Prostate gland (tissue), 2 donors: ENCODE data around the gene MB21D2. TPM values are rescaled to one million over a fixed set of nuclear protein-coding genes. Genes with fewer than 3 reads are reported as not detected.
A peak's percentile ranks its signal among the peaks of the same experiment; 100 is the strongest.

Experiments used
- DNase-seq: peaks from one replicate; pipeline ENCODE4 v3.0.0-alpha.2; 2019; ENCODE audit warnings: low spot score
- H3K27ac ChIP-seq, 2 donors: fragments of 200-600 bp; sonication (generic); 2 replicates each; pipeline ENCODE4 v1.5.1; 2017 to 2019
- H3K27me3 ChIP-seq: fragments of 200-600 bp; sonication (generic); replicated peaks from 2 replicates; pipeline ENCODE4 v1.5.1; 2019; ENCODE audit not compliant: insufficient read depth
- H3K36me3 ChIP-seq, 2 donors: fragments of 200-600 bp; sonication (generic); 1 replicate in 1 of 2; 2 replicates in 1 of 2; pipeline versions ENCODE4 v1.5.1 to v1.8.1; 2017 to 2019
- H3K4me1 ChIP-seq: fragments of 200-600 bp; sonication (generic); replicated peaks from 2 replicates; pipeline ENCODE4 v1.5.1; 2019
- H3K4me3 ChIP-seq, 2 donors: fragments of 200-600 bp; sonication (generic); 2 replicates each; pipeline ENCODE4 v1.5.1; 2017 to 2019
- H3K9me3 ChIP-seq: fragments of 200-600 bp; sonication (generic); 2 replicates; pipeline ENCODE4 v1.5.1; 2017
- CTCF ChIP-seq, 4 experiments: fragments of 200-600 bp in 2 of 4; fragments of 450-650 bp in 2 of 4; sonication (generic) in 2 of 4; IDR thresholded peaks; 1 replicate in 3 of 4; 2 replicates in 1 of 4; pipeline ENCODE4 v1.5.1; 2016 to 2019; ENCODE audit warnings: antibody characterized with exemption in 4 of 4, mild to moderate bottlenecking in 2 of 4, moderate library complexity in 2 of 4
- POLR2A ChIP-seq: fragments of 450-650 bp; IDR thresholded peaks from one replicate; pipeline ENCODE4 v1.6.1; 2016; ENCODE audit warnings: antibody characterized with exemption, mild to moderate bottlenecking
- POLR2AphosphoS5 ChIP-seq: sonication (generic); formaldehyde crosslinking; IDR thresholded peaks from one replicate; pipeline ENCODE4 v1.6.1; 2017; ENCODE audit warnings: antibody characterized with exemption
- WGBS: methylation state at CpG from one replicate; pipeline ENCODE4 v1.1.5; 2018; 5-methylcytosine and 5-hydroxymethylcytosine counted together
- intact Hi-C: fragments of 100-400 bp; cut with DNase I; formaldehyde crosslinking; loops from one replicate; pipeline ENCODE4 v1.14.2; 2022
- total RNA-seq, 2 donors: library from RNA; depleted of rRNA; stranded (reverse); fragments of >200 nt; gene quantifications; one replicate each; pipeline ENCODE4 v1.1.0, GENCODE V29; 2016

MB21D2 gene
- total RNA-seq, 2 donors from 2014 or later, result 1.8 to 20.4 TPM

- no peak for DNase-seq
- 76% methylated on average over 7 of the region's 7 CpGs for WGBS
- no peak overlapping the region for H3K4me3 ChIP-seq
- no peaks in the 10 kb centered on the region for H3K36me3 ChIP-seq
- no peak overlapping the region for H3K27ac ChIP-seq
- no peak for TF ChIP-seq POLR2AphosphoS5
- intact Hi-C loops, result no loop called here
- H3K27me3 ChIP-seq, result no peaks in the 10 kb centered on the region
- no peaks in the 10 kb centered on the region for H3K9me3 ChIP-seq
- no peaks in the 10 kb centered on the region for H3K4me1 ChIP-seq
Measured at GRCh38 chr3:192835818-192836815, 81.5 kb downstream of the MB21D2 start.

- Histone ChIP-seq H3K4me1 (no peaks in the 10 kb centered on the region), H3K27ac (no peak overlapping the region), H3K9me3 (no peaks in the 10 kb centered on the region), H3K27me3 (no peaks in the 10 kb centered on the region), H3K4me3 (no peak overlapping the region), H3K36me3 (no peaks in the 10 kb centered on the region)
- TF ChIP-seq POLR2A, result no peak
- no peak for TF ChIP-seq CTCF (IDR thresholded peaks at IDR 0.05)
- no peak for TF ChIP-seq POLR2AphosphoS5
- WGBS, result 40% methylated on average over 3 of the region's 3 CpGs
- intact Hi-C loops, result no loop called here
- DNase-seq, result no peak
Measured at GRCh38 chr3:192834428-192834827, 83.2 kb downstream of the MB21D2 start.

- no peaks in the 10 kb centered on the region for H3K4me1 ChIP-seq
- H3K9me3 ChIP-seq, result no peaks in the 10 kb centered on the region
- 47% methylated on average over 9 of the region's 9 CpGs for WGBS
- H3K36me3 ChIP-seq, result no peaks in the 10 kb centered on the region
- intact Hi-C loops, result no loop called here
- H3K27me3 ChIP-seq, result no peaks in the 10 kb centered on the region
- DNase-seq, result no peak
- H3K4me3 ChIP-seq, result no peak overlapping the region
- H3K27ac ChIP-seq, result peak overlapping the region in 1 of 2 donors; percentile 30
- no peak for TF ChIP-seq POLR2A
- no peak for TF ChIP-seq CTCF (IDR thresholded peaks at IDR 0.05)
- no peak for TF ChIP-seq POLR2AphosphoS5
Measured at GRCh38 chr3:192833177-192833890, 84.3 kb downstream of the MB21D2 start.

- Histone ChIP-seq H3K27ac (no peak overlapping the region), H3K36me3 (no peaks in the 10 kb centered on the region), H3K4me1 (no peaks in the 10 kb centered on the region), H3K27me3 (no peaks in the 10 kb centered on the region), H3K4me3 (no peak overlapping the region), H3K9me3 (no peaks in the 10 kb centered on the region)
- intact Hi-C loops, result no loop called here
- 20% methylated on average over 1 of the region's 1 CpG for WGBS
- no peak for DNase-seq
- TF ChIP-seq CTCF (IDR thresholded peaks at IDR 0.05) (no peak), POLR2A (no peak), POLR2AphosphoS5 (no peak)
Measured at GRCh38 chr3:192831801-192832347, 85.8 kb downstream of the MB21D2 start.

GRCh38 chr3:192831111-192831644, 86.5 kb downstream of the MB21D2 start:
- no peaks in the 10 kb centered on the region for H3K27me3 ChIP-seq
- DNase-seq, result no peak
- H3K27ac ChIP-seq, result no peak overlapping the region
- no peaks in the 10 kb centered on the region for H3K9me3 ChIP-seq
- no peak overlapping the region for H3K4me3 ChIP-seq
- no peaks in the 10 kb centered on the region for H3K36me3 ChIP-seq
- intact Hi-C loops, result no loop called here
- TF ChIP-seq POLR2A, result no peak
- no peak for TF ChIP-seq CTCF (IDR thresholded peaks at IDR 0.05)
- TF ChIP-seq POLR2AphosphoS5, result no peak
- 69% methylated on average over 6 of the region's 6 CpGs for WGBS
- no peaks in the 10 kb centered on the region for H3K4me1 ChIP-seq
